Gastroesophageal sphincter (tissue), 4 donors: ENCODE measurements around the gene KRT2. TPM values are rescaled to one million over a fixed set of nuclear protein-coding genes. Genes with fewer than 3 reads are reported as not detected.

Experiments used
- ATAC-seq: fragments of 150-250 bp; one replicate; pipeline ENCODE4 v1.9.1; 2016; ENCODE audit warnings: mild to moderate bottlenecking, moderate library complexity
- H3K27ac ChIP-seq, 4 donors: fragments of 200-600 bp; sonication (generic) in 3 of 4; 1 replicate in 3 of 4; 2 replicates in 1 of 4; pipeline ENCODE4 v1.5.1; 2016 to 2019
- H3K27me3 ChIP-seq: fragments of 200-600 bp; sonication (generic); one replicate; pipeline ENCODE4 v1.5.1; 2019
- H3K36me3 ChIP-seq, 2 donors: fragments of 200-600 bp; sonication (generic); one replicate each; pipeline ENCODE4 v1.5.1; 2019; ENCODE audit warnings: control low read depth in 1 of 2
- H3K4me1 ChIP-seq, 3 donors: fragments of 200-600 bp; sonication (generic); 1 replicate in 2 of 3; 2 replicates in 1 of 3; pipeline ENCODE4 v1.5.1; 2016 to 2019; ENCODE audit warnings: control low read depth in 2 of 3
- H3K4me3 ChIP-seq, 2 donors: fragments of 200-600 bp; sonication (generic); one replicate each; pipeline ENCODE4 v1.5.1; 2019; ENCODE audit warnings: mild to moderate bottlenecking in 1 of 2, moderate library complexity in 1 of 2
- H3K9me3 ChIP-seq, 3 donors: fragments of 200-600 bp; sonication (generic); one replicate each; pipeline ENCODE4 v1.5.1; 2017 to 2019; ENCODE audit warnings: control low read depth in 2 of 3
- CTCF ChIP-seq, 4 experiments: fragments of 200-600 bp in 2 of 4; fragments of 450-650 bp in 2 of 4; sonication (generic) in 1 of 4; IDR thresholded peaks; one replicate each; pipeline ENCODE4 v1.5.1; 2017 to 2019; ENCODE audit warnings: antibody characterized with exemption in 4 of 4, mild to moderate bottlenecking in 2 of 4, moderate library complexity in 2 of 4
- EP300 ChIP-seq: sonication (generic); formaldehyde crosslinking; IDR thresholded peaks from one replicate; pipeline ENCODE4 v1.6.1; 2017; ENCODE audit warnings: antibody characterized with exemption, mild to moderate bottlenecking
- POLR2A ChIP-seq, 2 donors: fragments of 450-650 bp; IDR thresholded peaks; one replicate each; pipeline ENCODE4 v1.6.1; 2017; ENCODE audit warnings: antibody characterized with exemption in 2 of 2, mild to moderate bottlenecking in 2 of 2, moderate library complexity in 1 of 2
- POLR2AphosphoS5 ChIP-seq: sonication (generic); formaldehyde crosslinking; IDR thresholded peaks from one replicate; pipeline ENCODE4 v1.6.1; 2017; ENCODE audit warnings: antibody characterized with exemption
- WGBS, 2 donors: methylation state at CpG; one replicate each; pipeline ENCODE4 v1.1.5; 2018; ENCODE audit warnings: low coverage in 1 of 2; 5-methylcytosine and 5-hydroxymethylcytosine counted together
- total RNA-seq, 4 donors: library from RNA; depleted of rRNA; stranded (reverse); fragments of >200 nt; gene quantifications; one replicate each; pipeline ENCODE4 v1.1.0, GENCODE V29; 2016

KRT2 gene
- total RNA-seq, 4 donors from 2014 or later, result not detected

GRCh38 chr12:52689239-52689638 lies 37.2 kb upstream of the KRT2 start:
- TF ChIP-seq POLR2AphosphoS5 (no peak), CTCF (IDR thresholded peaks at IDR 0.05) (no peak), POLR2A (IDR thresholded peaks at IDR 0.05) (no peak), EP300 (no peak)
- no peaks in the 10 kb centered on the region for H3K36me3 ChIP-seq
- ATAC-seq, result no peak
- peaks cover 0 to 19% (median 9%) of the 10 kb centered on the region in 3 donors for H3K4me1 ChIP-seq
- H3K27me3 ChIP-seq, result peaks cover 77% of the 10 kb centered on the region
- no peak overlapping the region for H3K27ac ChIP-seq
- no peak overlapping the region for H3K4me3 ChIP-seq
- no peaks in the 10 kb centered on the region for H3K9me3 ChIP-seq

GRCh38 chr12:52688481-52688880 lies 36.5 kb upstream of the KRT2 start:
- Histone ChIP-seq H3K9me3 (no peaks in the 10 kb centered on the region), H3K4me3 (no peak overlapping the region), H3K27me3 (peaks cover 79% of the 10 kb centered on the region), H3K4me1 (peaks cover 0 to 19% (median 9%) of the 10 kb centered on the region in 3 donors), H3K27ac (no peak overlapping the region), H3K36me3 (no peaks in the 10 kb centered on the region)
- WGBS, 2 donors, result 54 to 93% methylated on average over 2 of the region's 2 CpGs
- no peak for TF ChIP-seq POLR2A (IDR thresholded peaks at IDR 0.05)
- TF ChIP-seq EP300, result no peak
- TF ChIP-seq CTCF (IDR thresholded peaks at IDR 0.05), result no peak
- no peak for TF ChIP-seq POLR2AphosphoS5
- ATAC-seq, result no peak

- ATAC-seq, result no peak
- Histone ChIP-seq H3K27ac (no peak overlapping the region), H3K27me3 (peaks cover 74% of the 10 kb centered on the region), H3K4me3 (no peak overlapping the region), H3K4me1 (peaks cover 0 to 19% (median 9%) of the 10 kb centered on the region in 3 donors), H3K9me3 (no peaks in the 10 kb centered on the region), H3K36me3 (no peaks in the 10 kb centered on the region)
- WGBS, 2 donors, result 70 to 71% methylated on average over 7 to 8 of the region's 8 CpGs
- no peak for TF ChIP-seq POLR2AphosphoS5
- TF ChIP-seq POLR2A (IDR thresholded peaks at IDR 0.05), result no peak
- TF ChIP-seq CTCF (IDR thresholded peaks at IDR 0.05), result no peak
- TF ChIP-seq EP300, result no peak
Measured at GRCh38 chr12:52687497-52688385, 35.7 kb upstream of the KRT2 start.

GRCh38 chr12:52686756-52687487 lies 34.9 kb upstream of the KRT2 start:
- WGBS, 2 donors, result 76 to 90% methylated on average over 2 to 8 of the region's 9 CpGs
- Histone ChIP-seq H3K9me3 (no peaks in the 10 kb centered on the region), H3K27me3 (peaks cover 66% of the 10 kb centered on the region), H3K36me3 (no peaks in the 10 kb centered on the region), H3K27ac (no peak overlapping the region), H3K4me1 (peaks cover 0 to 19% (median 9%) of the 10 kb centered on the region in 3 donors), H3K4me3 (no peak overlapping the region)
- ATAC-seq, result no peak
- TF ChIP-seq POLR2AphosphoS5 (no peak), CTCF (IDR thresholded peaks at IDR 0.05) (no peak), POLR2A (IDR thresholded peaks at IDR 0.05) (no peak)
